ENCODE data around the gene SCRT2. TPM values are rescaled to one million over a fixed set of nuclear protein-coding genes. Genes with fewer than 3 reads are reported as not detected.

The SCRT2 gene
- total and polyA plus RNA-seq, 9 of the 15 experiments (the other 6 are each of a cell fraction or from before 2014, with no cell fraction given) = 0.04 to 0.75 (median 0.13) TPM; not detected in 2

DNA sequence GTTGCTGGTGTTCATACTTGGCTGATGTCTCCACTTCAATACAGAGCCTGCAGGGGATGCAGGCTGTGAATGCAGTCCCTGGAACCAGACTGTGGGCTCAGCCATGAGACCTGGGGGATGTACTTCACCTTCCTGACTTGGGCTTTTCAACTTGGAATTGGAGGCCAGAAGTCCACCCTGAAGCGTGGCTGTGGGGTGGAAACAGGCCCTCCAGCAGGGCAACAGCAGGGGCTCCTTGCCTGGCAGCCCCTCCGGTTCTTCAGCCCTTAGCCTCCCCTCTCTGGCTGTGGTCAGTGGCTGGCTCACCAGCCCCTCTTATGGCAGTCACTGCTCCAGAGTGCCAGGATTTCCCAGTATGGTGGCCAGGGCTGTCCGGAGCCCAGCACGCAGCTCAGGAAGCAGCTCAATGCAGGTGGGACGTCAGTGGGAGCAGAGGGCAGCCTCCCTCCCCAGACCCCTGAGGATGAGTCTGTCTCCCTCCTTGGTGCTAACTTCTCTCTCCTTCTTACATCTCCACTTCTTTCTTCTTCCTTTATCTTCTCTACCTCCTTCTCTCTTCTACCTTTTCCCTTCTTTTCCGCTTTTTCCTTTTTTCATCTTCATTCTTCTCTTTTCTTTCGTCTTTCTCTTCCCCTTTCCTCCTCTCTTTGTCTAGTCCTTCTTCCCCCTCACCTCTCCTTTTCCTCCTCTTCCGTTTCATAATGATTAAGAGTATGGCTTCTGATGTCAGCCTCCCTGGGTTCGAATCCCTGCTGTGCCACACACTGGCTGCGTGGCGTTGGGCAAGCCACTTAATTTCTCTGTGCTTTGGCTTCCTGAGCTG, 47.4 kb upstream of the SCRT2 start:
- Histone ChIP-seq H3K79me2 (ENCODE audit: control insufficient read depth, insufficient read depth, low read length) (no peaks in the 10 kb centered on the region), H3K4me2 (ENCODE audit: insufficient read depth, low read length) (no peak overlapping the region), H3K27me3 (ENCODE audit: control insufficient read depth in 2 of 2, insufficient read depth in 2 of 2, low read length in 2 of 2) (no peaks in the 10 kb centered on the region), H3K9ac (ENCODE audit: insufficient read depth in 1 of 2, low read depth in 2 of 2, low read length in 2 of 2) (no peak overlapping the region), H4K20me1 (replicated peaks; ENCODE audit: control insufficient read depth, insufficient read depth, low read length) (no peaks in the 10 kb centered on the region), H3K4me1 (replicated peaks in 1 of 2; ENCODE audit: control insufficient read depth in 2 of 2, insufficient read depth in 2 of 2, low read length in 2 of 2) (peaks cover 0 to 10% of the 10 kb centered on the region in 2 experiments; a peak in 3 of 5 replicates), H3K27ac (ENCODE audit: extremely low read depth, low read depth, low read length) (no peak overlapping the region), H3K36me3 (ENCODE audit: control insufficient read depth, insufficient read depth, low read length) (no peaks in the 10 kb centered on the region), H3K9me3 (replicated peaks; ENCODE audit: control insufficient read depth, insufficient read depth, low read depth, low read length) (no peaks in the 10 kb centered on the region), H3K4me3 (no peak overlapping the region), H3K9me1 (ENCODE audit: control insufficient read depth, insufficient read depth, low read length) (no peaks in the 10 kb centered on the region), H2AFZ (ENCODE audit: low read depth, low read length) (no peak overlapping the region)
- intact Hi-C loops (cut with micrococcal nuclease) = no loop called here
- BruUV-seq (replicated peaks) = no TSS peak
- ChIA-PET POLR2A (interaction anchor here (0.9 kb wide), 1 partner anchor 181 kb away, joined by 4 read pairs; no protein-coding TSS in a partner anchor), CTCF (ENCODE audit: low intra/inter-chr PET ratio) (no interaction called here)
- WGBS (ENCODE audit: insufficient coverage, low coverage, missing lambda C conversion rate) = 49% methylated on average over 9 of the region's 11 CpGs
- in situ Hi-C loops (cut with MboI) = no loop called here
- DNase-seq (ENCODE audit: extremely low read depth in 1 of 4, low spot score in 3 of 4) (no peak), ATAC-seq (no peak), FAIRE-seq (no peak)
- TF ChIP-seq, protein P1, sequence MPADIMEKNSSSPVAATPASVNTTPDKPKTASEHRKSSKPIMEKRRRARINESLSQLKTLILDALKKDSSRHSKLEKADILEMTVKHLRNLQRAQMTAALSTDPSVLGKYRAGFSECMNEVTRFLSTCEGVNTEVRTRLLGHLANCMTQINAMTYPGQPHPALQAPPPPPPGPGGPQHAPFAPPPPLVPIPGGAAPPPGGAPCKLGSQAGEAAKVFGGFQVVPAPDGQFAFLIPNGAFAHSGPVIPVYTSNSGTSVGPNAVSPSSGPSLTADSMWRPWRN (IDR thresholded peaks at IDR 0.05; ENCODE audit: low read depth) = no peak
- no peak for TF ChIP-seq MEF2D (tag; conservative IDR thresholded peaks at IDR 0.05; ENCODE audit: low read depth)
- no peak for TF ChIP-seq ZBTB7A (IDR thresholded peaks at IDR 0.05; ENCODE audit: borderline replicate concordance, control insufficient read depth, low read depth, low read length)
- TF ChIP-seq ZNF143 (CRISPR knock-in tag; IDR thresholded peaks at IDR 0.05) = no peak
- no peak for TF ChIP-seq KAT8 (IDR thresholded peaks at IDR 0.05; ENCODE audit: low read depth)
- no peak for TF ChIP-seq ZNF77 (CRISPR knock-in tag; IDR thresholded peaks at IDR 0.05)
- no peak for TF ChIP-seq MECOM (CRISPR knock-in tag; IDR thresholded peaks at IDR 0.05)
- TF ChIP-seq ATF7 (IDR thresholded peaks at IDR 0.05) = no peak
- no peak for TF ChIP-seq NFYB (IDR thresholded peaks at IDR 0.05; ENCODE audit: extremely low read depth, insufficient read length)
- TF ChIP-seq NFIC (IDR thresholded peaks at IDR 0.05) = no peak
- no peak for TF ChIP-seq SMAD1 (IDR thresholded peaks at IDR 0.05; ENCODE audit: low read depth, low read length, partially characterized antibody)
- TF ChIP-seq NBN (IDR thresholded peaks at IDR 0.05; ENCODE audit: low read depth) = no peak
- TF ChIP-seq, protein P2, sequence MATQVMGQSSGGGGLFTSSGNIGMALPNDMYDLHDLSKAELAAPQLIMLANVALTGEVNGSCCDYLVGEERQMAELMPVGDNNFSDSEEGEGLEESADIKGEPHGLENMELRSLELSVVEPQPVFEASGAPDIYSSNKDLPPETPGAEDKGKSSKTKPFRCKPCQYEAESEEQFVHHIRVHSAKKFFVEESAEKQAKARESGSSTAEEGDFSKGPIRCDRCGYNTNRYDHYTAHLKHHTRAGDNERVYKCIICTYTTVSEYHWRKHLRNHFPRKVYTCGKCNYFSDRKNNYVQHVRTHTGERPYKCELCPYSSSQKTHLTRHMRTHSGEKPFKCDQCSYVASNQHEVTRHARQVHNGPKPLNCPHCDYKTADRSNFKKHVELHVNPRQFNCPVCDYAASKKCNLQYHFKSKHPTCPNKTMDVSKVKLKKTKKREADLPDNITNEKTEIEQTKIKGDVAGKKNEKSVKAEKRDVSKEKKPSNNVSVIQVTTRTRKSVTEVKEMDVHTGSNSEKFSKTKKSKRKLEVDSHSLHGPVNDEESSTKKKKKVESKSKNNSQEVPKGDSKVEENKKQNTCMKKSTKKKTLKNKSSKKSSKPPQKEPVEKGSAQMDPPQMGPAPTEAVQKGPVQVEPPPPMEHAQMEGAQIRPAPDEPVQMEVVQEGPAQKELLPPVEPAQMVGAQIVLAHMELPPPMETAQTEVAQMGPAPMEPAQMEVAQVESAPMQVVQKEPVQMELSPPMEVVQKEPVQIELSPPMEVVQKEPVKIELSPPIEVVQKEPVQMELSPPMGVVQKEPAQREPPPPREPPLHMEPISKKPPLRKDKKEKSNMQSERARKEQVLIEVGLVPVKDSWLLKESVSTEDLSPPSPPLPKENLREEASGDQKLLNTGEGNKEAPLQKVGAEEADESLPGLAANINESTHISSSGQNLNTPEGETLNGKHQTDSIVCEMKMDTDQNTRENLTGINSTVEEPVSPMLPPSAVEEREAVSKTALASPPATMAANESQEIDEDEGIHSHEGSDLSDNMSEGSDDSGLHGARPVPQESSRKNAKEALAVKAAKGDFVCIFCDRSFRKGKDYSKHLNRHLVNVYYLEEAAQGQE (IDR thresholded peaks at IDR 0.05; ENCODE audit: borderline replicate concordance) = no peak
- TF ChIP-seq, protein P2 (CRISPR knock-in tag; IDR thresholded peaks at IDR 0.05; ENCODE audit: low read depth) = no peak
- no peak for TF ChIP-seq CBFA2T3 (IDR thresholded peaks at IDR 0.05)
- no peak for TF ChIP-seq ZNF134 (CRISPR knock-in tag; conservative IDR thresholded peaks at IDR 0.05)
- TF ChIP-seq MTA2 (IDR thresholded peaks at IDR 0.05; ENCODE audit: low read depth) = no peak

Measured in K562 (cell line).